HCT116 (cell line): Measurements from ENCODE around the gene TRIM31.

ENCODE experiments used
- EGR1 ChIP-seq: IDR thresholded peaks from 2 replicates; pipeline ENCODE4 v1.6.1; 2012; ENCODE audit warnings: low read depth
- EZH2 ChIP-seq: fragments of 200-600 bp; sonication (generic); IDR thresholded peaks from 2 replicates; pipeline ENCODE4 v1.6.1; 2017; ENCODE audit warnings: antibody characterized with exemption, mixed run types
- JUND ChIP-seq: IDR thresholded peaks from 2 replicates; pipeline ENCODE4 v1.6.1; 2012
- POLR2AphosphoS5 ChIP-seq: IDR thresholded peaks from 2 replicates; pipeline ENCODE4 v1.6.1; 2011; ENCODE audit warnings: mild to moderate bottlenecking, low read depth, low read length, moderate library complexity
- TCF7L2 ChIP-seq: IDR thresholded peaks from 2 replicates; pipeline ENCODE4 v1.7.0; 2011; ENCODE audit warnings: borderline replicate concordance, inconsistent platforms; ENCODE audit not compliant: insufficient read depth, insufficient read length; ENCODE audit errors: extremely low read depth
- ZFX ChIP-seq: fragments of 450-650 bp; IDR thresholded peaks from 2 replicates; pipeline ENCODE4 v1.6.1; 2017
- TF ChIP-seq, protein P1 (sequence below), 3 experiments: fragments of 200-600 bp in 1 of 3; sonication (generic) in 1 of 3; IDR thresholded peaks in 2 of 3; conservative IDR thresholded peaks in 1 of 3; 2 replicates each; pipeline ENCODE4 v1.5.1; 2012 to 2017; ENCODE audit warnings: low read depth in 2 of 3, low read length in 2 of 3, antibody characterized with exemption in 1 of 3, borderline replicate concordance in 1 of 3, control low read depth in 1 of 3, mild to moderate bottlenecking in 1 of 3, mixed read lengths in 1 of 3, mixed run types in 1 of 3, moderate library complexity in 1 of 3; ENCODE audit not compliant: insufficient read depth in 1 of 3
- TF ChIP-seq, protein P2 (sequence below): IDR thresholded peaks from 2 replicates; pipeline ENCODE4 v1.6.1; 2012
- TF ChIP-seq, protein P3 (sequence below): IDR thresholded peaks from 2 replicates; pipeline ENCODE4 v1.6.1; 2012
- TF ChIP-seq, protein P4 (sequence below): IDR thresholded peaks from 2 replicates; pipeline ENCODE4 v1.6.1; 2011; ENCODE audit warnings: mild to moderate bottlenecking, low read length, moderate library complexity; ENCODE audit not compliant: insufficient replicate concordance; ENCODE audit errors: extremely low read depth

DNA sequence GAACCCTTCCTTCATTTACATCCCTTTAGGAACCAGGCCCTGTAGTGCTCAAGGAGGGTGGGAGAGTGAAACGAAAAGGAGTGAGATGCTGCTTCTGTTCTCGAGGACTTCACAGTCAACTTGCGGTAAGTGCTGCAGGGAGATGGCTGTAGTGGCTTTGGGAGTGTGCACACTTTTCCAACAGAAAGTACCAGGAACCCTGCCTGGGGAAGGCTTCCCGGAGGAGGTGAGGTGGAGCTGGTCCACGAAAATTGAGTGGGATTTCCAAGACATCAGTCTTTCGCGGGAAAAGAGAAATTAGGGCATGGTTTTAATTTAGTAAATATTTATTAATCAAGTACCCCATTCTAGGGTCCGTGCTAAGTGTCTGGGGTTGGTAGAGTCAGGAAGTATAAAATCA is 12.7 kb downstream of the TRIM31 start:
- no peak for TF ChIP-seq EGR1
- TF ChIP-seq, protein P1, sequence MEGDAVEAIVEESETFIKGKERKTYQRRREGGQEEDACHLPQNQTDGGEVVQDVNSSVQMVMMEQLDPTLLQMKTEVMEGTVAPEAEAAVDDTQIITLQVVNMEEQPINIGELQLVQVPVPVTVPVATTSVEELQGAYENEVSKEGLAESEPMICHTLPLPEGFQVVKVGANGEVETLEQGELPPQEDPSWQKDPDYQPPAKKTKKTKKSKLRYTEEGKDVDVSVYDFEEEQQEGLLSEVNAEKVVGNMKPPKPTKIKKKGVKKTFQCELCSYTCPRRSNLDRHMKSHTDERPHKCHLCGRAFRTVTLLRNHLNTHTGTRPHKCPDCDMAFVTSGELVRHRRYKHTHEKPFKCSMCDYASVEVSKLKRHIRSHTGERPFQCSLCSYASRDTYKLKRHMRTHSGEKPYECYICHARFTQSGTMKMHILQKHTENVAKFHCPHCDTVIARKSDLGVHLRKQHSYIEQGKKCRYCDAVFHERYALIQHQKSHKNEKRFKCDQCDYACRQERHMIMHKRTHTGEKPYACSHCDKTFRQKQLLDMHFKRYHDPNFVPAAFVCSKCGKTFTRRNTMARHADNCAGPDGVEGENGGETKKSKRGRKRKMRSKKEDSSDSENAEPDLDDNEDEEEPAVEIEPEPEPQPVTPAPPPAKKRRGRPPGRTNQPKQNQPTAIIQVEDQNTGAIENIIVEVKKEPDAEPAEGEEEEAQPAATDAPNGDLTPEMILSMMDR (IDR thresholded peaks at IDR 0.05 in 2 of 3, conservative IDR thresholded peaks at IDR 0.05 in 1 of 3; ENCODE audit: borderline replicate concordance in 1 of 3, insufficient read depth in 1 of 3, low read depth in 2 of 3, low read length in 2 of 3) = no peak
- TF ChIP-seq, protein P2, sequence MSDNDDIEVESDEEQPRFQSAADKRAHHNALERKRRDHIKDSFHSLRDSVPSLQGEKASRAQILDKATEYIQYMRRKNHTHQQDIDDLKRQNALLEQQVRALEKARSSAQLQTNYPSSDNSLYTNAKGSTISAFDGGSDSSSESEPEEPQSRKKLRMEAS = no peak
- no peak for TF ChIP-seq JUND
- TF ChIP-seq, protein P3, sequence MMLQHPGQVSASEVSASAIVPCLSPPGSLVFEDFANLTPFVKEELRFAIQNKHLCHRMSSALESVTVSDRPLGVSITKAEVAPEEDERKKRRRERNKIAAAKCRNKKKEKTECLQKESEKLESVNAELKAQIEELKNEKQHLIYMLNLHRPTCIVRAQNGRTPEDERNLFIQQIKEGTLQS = no peak
- no peak for TF ChIP-seq ZFX
- TF ChIP-seq, protein P4, sequence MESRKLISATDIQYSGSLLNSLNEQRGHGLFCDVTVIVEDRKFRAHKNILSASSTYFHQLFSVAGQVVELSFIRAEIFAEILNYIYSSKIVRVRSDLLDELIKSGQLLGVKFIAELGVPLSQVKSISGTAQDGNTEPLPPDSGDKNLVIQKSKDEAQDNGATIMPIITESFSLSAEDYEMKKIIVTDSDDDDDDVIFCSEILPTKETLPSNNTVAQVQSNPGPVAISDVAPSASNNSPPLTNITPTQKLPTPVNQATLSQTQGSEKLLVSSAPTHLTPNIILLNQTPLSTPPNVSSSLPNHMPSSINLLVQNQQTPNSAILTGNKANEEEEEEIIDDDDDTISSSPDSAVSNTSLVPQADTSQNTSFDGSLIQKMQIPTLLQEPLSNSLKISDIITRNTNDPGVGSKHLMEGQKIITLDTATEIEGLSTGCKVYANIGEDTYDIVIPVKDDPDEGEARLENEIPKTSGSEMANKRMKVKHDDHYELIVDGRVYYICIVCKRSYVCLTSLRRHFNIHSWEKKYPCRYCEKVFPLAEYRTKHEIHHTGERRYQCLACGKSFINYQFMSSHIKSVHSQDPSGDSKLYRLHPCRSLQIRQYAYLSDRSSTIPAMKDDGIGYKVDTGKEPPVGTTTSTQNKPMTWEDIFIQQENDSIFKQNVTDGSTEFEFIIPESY = no peak
- no peak for TF ChIP-seq EZH2
- TF ChIP-seq TCF7L2 = no peak
- no peak for TF ChIP-seq POLR2AphosphoS5
